GM21737 (cell line): ENCODE measurements around the gene TBC1D13.
"Not testable (repeated sequence)": the region's sequence is repeated elsewhere in the genome, so short reads cannot be mapped to it uniquely, and the experiment has no call there.

Experiments
- ATAC-seq: cut with Tn5 transposase; IDR thresholded peaks from one replicate; pipeline ENCODE4 v1.9.1; 2021; ENCODE audit warnings: mild to moderate bottlenecking, moderate library complexity; ENCODE audit not compliant: unreplicated experiment

The TBC1D13 gene

GRCh38 chr9:128781187-128782070, 5.6 kb upstream of the TBC1D13 start:
- ATAC-seq: no peak

GRCh38 chr9:128782669-128783068, 4.4 kb upstream of the TBC1D13 start:
- no peak for ATAC-seq

GRCh38 chr9:128785427-128785826, 1.6 kb upstream of the TBC1D13 start:
- no peak for ATAC-seq

- ATAC-seq: no peak
Measured at GRCh38 chr9:128787659-128788058, 606 bp downstream of the TBC1D13 start.

- no peak for ATAC-seq
Measured at GRCh38 chr9:128788445-128788844, 1.4 kb downstream of the TBC1D13 start.

GRCh38 chr9:128790536-128790935, 3.5 kb downstream of the TBC1D13 start:
- ATAC-seq: no peak

- ATAC-seq: no peak
Measured at GRCh38 chr9:128792134-128792533, 5.1 kb downstream of the TBC1D13 start.

GRCh38 chr9:128792978-128793686, 6.1 kb downstream of the TBC1D13 start:
- ATAC-seq: no peak

- ATAC-seq: not testable (repeated sequence)
Measured at GRCh38 chr9:128794961-128795360, 7.9 kb downstream of the TBC1D13 start.

- no peak for ATAC-seq
Measured at GRCh38 chr9:128798896-128799295, 11.8 kb downstream of the TBC1D13 start.

GRCh38 chr9:128800061-128800460, 13.0 kb downstream of the TBC1D13 start:
- no peak for ATAC-seq

GRCh38 chr9:128802482-128802881, 15.4 kb downstream of the TBC1D13 start:
- ATAC-seq: no peak

GRCh38 chr9:128805661-128806060, 18.6 kb downstream of the TBC1D13 start:
- ATAC-seq: no peak

GRCh38 chr9:128807827-128808226, 20.8 kb downstream of the TBC1D13 start:
- no peak for ATAC-seq

GRCh38 chr9:128808543-128808942, 21.5 kb downstream of the TBC1D13 start:
- no peak for ATAC-seq

- ATAC-seq: no peak
Measured at GRCh38 chr9:128809036-128809599, 22.1 kb downstream of the TBC1D13 start.

GRCh38 chr9:128809831-128810230, 22.8 kb downstream of the TBC1D13 start:
- no peak for ATAC-seq

- no peak for ATAC-seq
Measured at GRCh38 chr9:128810873-128811272, 23.8 kb downstream of the TBC1D13 start.

GRCh38 chr9:128818099-128818838, 31.2 kb downstream of the TBC1D13 start, which contains the start of gene ENDOG:
ENDOG (plus strand) TSS chr9:128818500; CDS start chr9:128818685, 185 bp downstream.
- ATAC-seq: peak; percentile 88

GRCh38 chr9:128818839-128819715, 32.0 kb downstream of the TBC1D13 start:
- peak; percentile 19 for ATAC-seq
